IMR-90 (cell line): ENCODE measurements around the gene CACNA1D. TPM values are rescaled to one million over a fixed set of nuclear protein-coding genes. Genes with fewer than 3 reads are reported as not detected.

Experiments
- ATAC-seq: fragments of 200-7000 bp; cut with Tn5 transposase; 2 replicates; pipeline ENCODE4 v1.9.1; 2020; ENCODE audit warnings: low read depth, mild to moderate bottlenecking, moderate library complexity
- BruUV-seq: library from RNA; stranded (reverse); fragments of 400-500 nt; replicated peaks from 2 replicates; lab custom pipeline; 2021; lab: Mats Ljungman, UMichigan
- CTCF ChIA-PET: fragments of 300-600 bp; formaldehyde crosslinking; extraction: SDS; loops from one replicate; lab custom pipeline; 2021; ENCODE audit warnings: antibody characterized with exemption; lab: Yijun Ruan, JAX
- POLR2A ChIA-PET: fragments of 300-600 bp; sonication (Branson Sonifier 250); formaldehyde crosslinking; loops from one replicate; lab custom pipeline; 2022; ENCODE audit warnings: antibody characterized with exemption; ENCODE audit not compliant: unreplicated experiment; lab: Charles Lee
- DNase-seq: peaks from one replicate; pipeline ENCODE4 v3.0.0; 2013
- H2AFZ ChIP-seq: replicated peaks from 2 replicates; pipeline ENCODE3; 2013; ENCODE audit warnings: low read length, mild to moderate bottlenecking; ENCODE audit not compliant: poor library complexity
- H2AK5ac ChIP-seq: 2 replicates; pipeline ENCODE4 v1.6.1; 2013; ENCODE audit warnings: low read depth, low read length, inconsistent platforms
- H2AK9ac ChIP-seq: replicated peaks from 2 replicates; pipeline ENCODE3; 2013; ENCODE audit warnings: mild to moderate bottlenecking, low read depth, low read length, moderate library complexity; ENCODE audit not compliant: poor library complexity
- H2BK120ac ChIP-seq: 2 replicates; pipeline ENCODE4 v1.6.1; 2013; ENCODE audit warnings: low read depth, low read length, inconsistent platforms
- H2BK15ac ChIP-seq: 3 replicates; pipeline ENCODE4 v1.6.1; 2013; ENCODE audit warnings: low read depth, low read length, inconsistent platforms
- H2BK20ac ChIP-seq: 2 replicates; pipeline ENCODE4 v1.6.1; 2013; ENCODE audit warnings: low read depth, mild to moderate bottlenecking, inconsistent platforms, low read length, moderate library complexity
- H2BK5ac ChIP-seq: 2 replicates; pipeline ENCODE4 v1.6.1; 2013; ENCODE audit warnings: mild to moderate bottlenecking, low read depth, low read length, inconsistent platforms; ENCODE audit not compliant: poor library complexity, severe bottlenecking
- H3K14ac ChIP-seq: replicated peaks from 2 replicates; pipeline ENCODE4 v1.6.1; 2013; ENCODE audit warnings: low read depth, low read length, inconsistent platforms
- H3K18ac ChIP-seq: 2 replicates; pipeline ENCODE4 v1.6.1; 2013; ENCODE audit warnings: low read depth, low read length, control low read depth
- H3K23ac ChIP-seq: 2 replicates; pipeline ENCODE4 v1.6.1; 2013; ENCODE audit warnings: low read depth, low read length, inconsistent platforms
- H3K27ac ChIP-seq: 2 replicates; pipeline ENCODE4 v1.5.1; 2013; ENCODE audit warnings: mild to moderate bottlenecking, control low read depth, low read length; ENCODE audit not compliant: insufficient read depth
- H3K27me3 ChIP-seq: 2 replicates; pipeline ENCODE4 v1.6.1; 2013; ENCODE audit warnings: low read length; ENCODE audit not compliant: control insufficient read depth, insufficient read depth
- H3K36me3 ChIP-seq: 2 replicates; pipeline ENCODE4 v1.6.1; 2013; ENCODE audit warnings: low read length, mixed read lengths; ENCODE audit not compliant: control insufficient read depth, insufficient read depth
- H3K4ac ChIP-seq: 2 replicates; pipeline ENCODE4 v1.6.1; 2013; ENCODE audit warnings: low read depth, low read length, inconsistent platforms
- H3K4me1 ChIP-seq: 2 replicates; pipeline ENCODE4 v1.6.1; 2013; ENCODE audit warnings: low read length, mixed read lengths; ENCODE audit not compliant: control insufficient read depth, insufficient read depth
- H3K4me2 ChIP-seq: 2 replicates; pipeline ENCODE4 v1.6.1; 2013; ENCODE audit warnings: low read depth, mild to moderate bottlenecking, control low read depth, low read length, moderate library complexity
- H3K4me3 ChIP-seq: 2 replicates; pipeline ENCODE4 v1.5.1; 2013; ENCODE audit warnings: low read depth, mild to moderate bottlenecking, control low read depth, low read length, moderate library complexity; ENCODE audit not compliant: insufficient read depth
- H3K56ac ChIP-seq: 2 replicates; pipeline ENCODE4 v1.6.1; 2013; ENCODE audit warnings: low read length, inconsistent platforms; ENCODE audit not compliant: insufficient read depth; ENCODE audit errors: extremely low read depth
- H3K79me1 ChIP-seq, 2 experiments: 2 replicates each; pipeline ENCODE4 v1.6.1; 2013; ENCODE audit warnings: low read length in 2 of 2, inconsistent platforms in 1 of 2, low read depth in 1 of 2
- H3K9ac ChIP-seq: 2 replicates; pipeline ENCODE4 v1.6.1; 2013; ENCODE audit warnings: low read depth, low read length, control low read depth
- H3K9me1 ChIP-seq: 2 replicates; pipeline ENCODE4 v1.6.1; 2013; ENCODE audit warnings: low read length, inconsistent platforms; ENCODE audit not compliant: insufficient read depth
- H3K9me3 ChIP-seq: 2 replicates; pipeline ENCODE4 v1.6.1; 2013; ENCODE audit warnings: low read length; ENCODE audit not compliant: control insufficient read depth, insufficient read depth
- H4K20me1 ChIP-seq: 2 replicates; pipeline ENCODE4 v1.6.1; 2013; ENCODE audit warnings: low read length, inconsistent platforms; ENCODE audit not compliant: insufficient read depth
- H4K5ac ChIP-seq: 2 replicates; pipeline ENCODE4 v1.6.1; 2013; ENCODE audit warnings: mild to moderate bottlenecking, low read depth, low read length, control low read depth
- H4K8ac ChIP-seq, 2 experiments: 2 replicates each; pipeline ENCODE4 v1.6.1; 2013; ENCODE audit warnings: low read depth in 2 of 2, low read length in 2 of 2, control low read depth in 1 of 2, inconsistent platforms in 1 of 2
- H4K91ac ChIP-seq: 2 replicates; pipeline ENCODE4 v1.6.1; 2013; ENCODE audit warnings: low read depth, low read length, inconsistent platforms; ENCODE audit not compliant: insufficient read depth
- BHLHE40 ChIP-seq: fragments of 150-350 bp; IDR thresholded peaks from 2 replicates; pipeline ENCODE4 v1.6.1; 2016; ENCODE audit warnings: mild to moderate bottlenecking, low read depth, low read length
- CEBPB ChIP-seq: IDR thresholded peaks from 2 replicates; pipeline ENCODE4 v1.6.1; 2012; ENCODE audit warnings: low read depth, low read length, improper control_type of control experiment
- CHD1 ChIP-seq: IDR thresholded peaks from 2 replicates; pipeline ENCODE4 v1.6.1; 2012; ENCODE audit warnings: low read depth, low read length, improper control_type of control experiment
- CTCF ChIP-seq: conservative IDR thresholded peaks from 2 replicates; pipeline ENCODE4 v1.5.1; 2012; ENCODE audit warnings: mild to moderate bottlenecking, low read depth, low read length, improper control_type of control experiment
- FOS ChIP-seq: fragments of 150-350 bp; IDR thresholded peaks from 2 replicates; pipeline ENCODE4 v1.6.1; 2016; ENCODE audit warnings: low read depth, low read length
- MAFK ChIP-seq: IDR thresholded peaks from 2 replicates; pipeline ENCODE4 v1.6.1; 2012; ENCODE audit warnings: low read depth, low read length, improper control_type of control experiment
- POLR2A ChIP-seq: IDR thresholded peaks from 2 replicates; pipeline ENCODE4 v1.6.1; 2012; ENCODE audit warnings: mild to moderate bottlenecking, low read depth, low read length
- RAD21 ChIP-seq: IDR thresholded peaks from 2 replicates; pipeline ENCODE4 v1.6.1; 2012; ENCODE audit warnings: low read length, improper control_type of control experiment
- SMC3 ChIP-seq: fragments of 150-350 bp; IDR thresholded peaks from 2 replicates; pipeline ENCODE4 v1.6.1; 2016; ENCODE audit warnings: low read depth, mild to moderate bottlenecking, antibody characterized with exemption, low read length, moderate library complexity
- WGBS, 2 experiments: methylation state at CpG; one replicate each; pipeline versions ENCODE4 v1.1.5 to v1.1.7; 2013; ENCODE audit warnings: missing lambda C conversion rate in 2 of 2; ENCODE audit not compliant: insufficient read length in 1 of 2; ENCODE audit errors: extremely low coverage in 2 of 2; 5-methylcytosine and 5-hydroxymethylcytosine counted together
- dilution Hi-C: fragments of 300-500 bp; cut with HindIII; formaldehyde crosslinking; loops from one replicate; pipeline ENCODE4 v1.14.3; 2018; ENCODE audit warnings: low sequenced_read_pairs; ENCODE audit not compliant: unreplicated experiment
- in situ Hi-C: fragments of 300-500 bp; cut with MboI; formaldehyde crosslinking; loops from 3 replicates; pipeline ENCODE4 v1.14.3; 2019; ENCODE audit warnings: low sequenced_read_pairs, inconsistent platforms, mixed read lengths
- intact Hi-C: fragments of 100-400 bp; cut with micrococcal nuclease; formaldehyde crosslinking; loops from 2 replicates; pipeline ENCODE4 v1.10.0; 2022
- polyA plus RNA-seq, 3 experiments: library from polyadenylated mRNA; depleted of rRNA; stranded (reverse); fragments of >200 nt; gene quantifications; 2 replicates each; pipeline ENCODE4 v1.2.3, GENCODE V29; 2012; ENCODE audit warnings: low replicate concordance in 1 of 3
- total RNA-seq: library from RNA; depleted of rRNA; stranded (reverse); fragments of >200 nt; gene quantifications from 2 replicates; pipeline ENCODE4 v1.2.3, GENCODE V29; 2012
- TF ChIP-seq, protein P1 (sequence below): fragments of 150-350 bp; IDR thresholded peaks from 2 replicates; pipeline ENCODE4 v1.6.1; 2017; ENCODE audit warnings: mild to moderate bottlenecking, antibody characterized with exemption, low read length, low read depth

Gene CACNA1D
- total and polyA plus RNA-seq, 2 of the 4 experiments (the other 2 are of a cell fraction): 0.07 TPM; not detected in 1

DNA sequence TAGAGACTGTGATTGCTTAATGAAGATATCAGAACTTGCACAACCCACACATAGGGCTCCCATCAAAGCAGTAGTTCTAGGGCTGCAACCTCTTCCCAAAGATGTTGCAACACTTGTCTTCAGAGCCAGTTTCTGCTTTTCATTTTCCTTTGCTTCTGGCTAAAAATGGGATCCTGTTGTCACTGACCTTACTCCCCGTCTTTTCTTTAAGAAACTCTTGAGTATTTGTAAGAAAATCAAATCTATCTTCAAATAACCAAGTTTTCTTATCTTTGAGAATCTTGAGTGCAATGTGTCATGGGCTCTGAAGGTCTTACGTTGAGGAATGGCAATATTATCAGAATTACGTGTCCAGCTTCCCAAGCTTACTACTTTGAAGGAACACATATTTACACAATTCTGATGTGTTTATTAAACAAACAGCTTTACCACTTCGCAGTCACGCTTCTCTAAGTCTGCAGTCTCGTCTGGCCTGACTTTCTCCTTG lies 24.1 kb downstream of the CACNA1D start:
- ChIA-PET POLR2A (no interaction called here), CTCF (no interaction called here)
- H3K4me1 ChIP-seq: no peaks in the 10 kb centered on the region
- BruUV-seq: no TSS peak
- H3K79me1 ChIP-seq: no peaks in the 10 kb centered on the region
- H2BK20ac ChIP-seq: no peak overlapping the region
- no peak overlapping the region for H3K9ac ChIP-seq
- no peak overlapping the region for H3K4ac ChIP-seq
- no peaks in the 10 kb centered on the region for H3K9me1 ChIP-seq
- H3K23ac ChIP-seq: no peak overlapping the region
- no peak overlapping the region for H4K91ac ChIP-seq
- no peak overlapping the region for H3K18ac ChIP-seq
- H2BK15ac ChIP-seq: no peak overlapping the region
- H3K14ac ChIP-seq: no peak overlapping the region
- H2AFZ ChIP-seq: no peak overlapping the region
- intact Hi-C loops: loop anchor here (10.0 kb wide), 1 partner anchor 224 kb away; no protein-coding TSS in a partner anchor
- no peaks in the 10 kb centered on the region for H3K9me3 ChIP-seq
- H3K4me3 ChIP-seq: no peak overlapping the region
- no peak overlapping the region for H2AK9ac ChIP-seq
- H3K56ac ChIP-seq: no peak overlapping the region
- H3K27ac ChIP-seq: no peak overlapping the region
- no peak overlapping the region for H4K8ac ChIP-seq
- no peak overlapping the region for H2BK5ac ChIP-seq
- no CpG with 5 or more reads among the region's 6 CpGs for WGBS, 2 experiments
- in situ Hi-C loops: no loop called here
- peaks cover 3% of the 10 kb centered on the region; the same call in 1 of the 2 replicates for H3K27me3 ChIP-seq
- no peaks in the 10 kb centered on the region for H4K20me1 ChIP-seq
- H2BK120ac ChIP-seq: no peak overlapping the region
- H2AK5ac ChIP-seq: no peak overlapping the region
- no peak for ATAC-seq
- no peak overlapping the region for H3K4me2 ChIP-seq
- DNase-seq: no peak
- H4K5ac ChIP-seq: no peak overlapping the region
- H3K36me3 ChIP-seq: no peaks in the 10 kb centered on the region
- dilution Hi-C loops: no loop called here
- TF ChIP-seq CTCF (no peak), CHD1 (no peak), CEBPB (peak; percentile 62), POLR2A (no peak), BHLHE40 (peak; percentile 6; the same call in 1 of the 2 replicates), MAFK (no peak), SMC3 (no peak), RAD21 (no peak), FOS (no peak)
- TF ChIP-seq, protein P1, sequence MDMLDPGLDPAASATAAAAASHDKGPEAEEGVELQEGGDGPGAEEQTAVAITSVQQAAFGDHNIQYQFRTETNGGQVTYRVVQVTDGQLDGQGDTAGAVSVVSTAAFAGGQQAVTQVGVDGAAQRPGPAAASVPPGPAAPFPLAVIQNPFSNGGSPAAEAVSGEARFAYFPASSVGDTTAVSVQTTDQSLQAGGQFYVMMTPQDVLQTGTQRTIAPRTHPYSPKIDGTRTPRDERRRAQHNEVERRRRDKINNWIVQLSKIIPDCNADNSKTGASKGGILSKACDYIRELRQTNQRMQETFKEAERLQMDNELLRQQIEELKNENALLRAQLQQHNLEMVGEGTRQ: no peak
